ENCODE measurements around the gene TNPO1.

DNA sequence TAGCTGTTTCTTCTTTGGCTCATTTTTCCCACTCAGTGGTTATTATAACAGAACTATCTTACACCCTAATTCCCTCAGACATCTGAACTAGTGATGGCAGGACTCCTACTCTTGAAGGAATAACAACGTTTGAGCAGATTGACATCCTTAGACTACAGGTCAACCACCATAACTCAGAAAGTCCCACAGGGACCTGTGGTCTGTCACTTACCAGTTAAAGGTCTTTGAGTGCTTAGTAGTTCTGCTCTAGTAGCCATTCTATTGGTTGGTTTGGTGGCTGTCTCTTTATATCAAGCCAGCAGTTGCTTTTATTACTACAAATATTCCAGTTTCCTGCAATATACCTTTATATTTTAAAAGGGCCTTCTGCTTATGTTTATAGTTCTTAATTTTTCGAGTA, 72.1 kb downstream of the TNPO1 start:
- TF ChIP-seq POLR2AphosphoS5 (IDR thresholded peaks at IDR 0.05; ENCODE audit: low read depth, low read length) (no peak), POLR2A (IDR thresholded peaks at IDR 0.05; ENCODE audit: low read depth, low read length) (no peak), TAF1 (IDR thresholded peaks at IDR 0.05; ENCODE audit: borderline replicate concordance, low read depth, low read length) (no peak)

Data from GM12892 (cell line).